ENCODE data around the gene SPATA9. TPM values are rescaled to one million over a fixed set of nuclear protein-coding genes. Genes with fewer than 3 reads are reported as not detected.

Gene SPATA9
- total RNA-seq, 2 donors from 2014 or later: not detected

- peaks cover 17% of the 10 kb centered on the region for H3K4me1 ChIP-seq
- intact Hi-C loops (cut with DNase I): loop anchor here (10.0 kb wide), 1 partner anchor 67 kb away; the partner anchor contains the start of gene RHOBTB3
- no peaks in the 10 kb centered on the region for H3K36me3 ChIP-seq (replicated peaks in 1 of 2; ENCODE audit: insufficient read depth in 1 of 2, low read depth in 2 of 2)
- no peak overlapping the region for H3K27ac ChIP-seq
- H3K9me3 ChIP-seq: no peaks in the 10 kb centered on the region
- no peak for ATAC-seq
- TF ChIP-seq POLR2A (IDR thresholded peaks at IDR 0.05) (no peak), CTCF (IDR thresholded peaks at IDR 0.05) (no peak)
- H3K27me3 ChIP-seq: no peaks in the 10 kb centered on the region
- H3K4me3 ChIP-seq: no peak overlapping the region
- DNase-seq: no peak
Measured at GRCh38 chr5:95668216-95668615, 14.6 kb downstream of the SPATA9 start.

- no peaks in the 10 kb centered on the region for H3K36me3 ChIP-seq (replicated peaks in 1 of 2; ENCODE audit: insufficient read depth in 1 of 2, low read depth in 2 of 2)
- ATAC-seq: no peak
- peak overlapping the region in 3 of 4 donors; percentile 4 to 68 (median 52) for H3K27ac ChIP-seq
- no peak for DNase-seq
- intact Hi-C loops (cut with DNase I): loop anchor here (10.0 kb wide), 1 partner anchor 67 kb away; the partner anchor contains the start of gene RHOBTB3
- H3K4me1 ChIP-seq: peaks cover 17% of the 10 kb centered on the region
- no peaks in the 10 kb centered on the region for H3K27me3 ChIP-seq
- H3K9me3 ChIP-seq: no peaks in the 10 kb centered on the region
- TF ChIP-seq POLR2A (IDR thresholded peaks at IDR 0.05) (no peak), CTCF (IDR thresholded peaks at IDR 0.05) (no peak)
- H3K4me3 ChIP-seq: no peak overlapping the region
Measured at GRCh38 chr5:95667678-95668077, 15.1 kb downstream of the SPATA9 start.

GRCh38 chr5:95667061-95667618 is 15.7 kb downstream of the SPATA9 start:
- peak; percentile 62 for ATAC-seq
- intact Hi-C loops (cut with DNase I): loop anchor here (10.0 kb wide), 1 partner anchor 68 kb away; the partner anchor contains the start of gene RHOBTB3

DNA sequence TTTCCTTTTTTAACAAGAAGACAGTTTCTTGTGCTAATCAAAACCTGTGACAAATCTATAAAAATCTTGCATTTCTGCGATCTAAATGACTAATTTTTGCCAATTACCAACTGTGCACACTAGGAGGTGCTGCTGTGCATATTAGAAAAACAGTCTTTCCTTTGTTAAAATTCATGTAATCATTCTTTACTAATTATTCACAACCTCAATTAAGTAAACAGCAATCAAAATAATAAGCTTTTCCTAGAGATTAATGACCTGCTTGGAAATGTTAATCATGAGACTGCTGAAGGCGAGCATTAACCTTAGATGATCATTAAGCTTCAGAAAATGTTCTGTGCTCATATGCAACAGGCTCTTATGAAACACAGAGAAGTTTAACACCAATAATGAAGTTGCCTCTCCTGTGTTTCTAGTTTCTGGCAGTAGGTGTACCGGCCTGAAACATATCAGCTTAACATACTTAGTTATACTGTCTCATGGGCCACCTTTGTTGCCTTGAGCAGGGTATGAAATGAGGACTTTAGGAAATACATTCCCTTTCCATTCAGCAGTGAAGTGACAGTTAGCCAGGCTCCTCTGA is 18.5 kb downstream of the SPATA9 start:
- Histone ChIP-seq H3K9me3 (no peaks in the 10 kb centered on the region), H3K36me3 (replicated peaks in 1 of 2; ENCODE audit: insufficient read depth in 1 of 2, low read depth in 2 of 2) (no peaks in the 10 kb centered on the region), H3K4me3 (no peak overlapping the region), H3K27me3 (no peaks in the 10 kb centered on the region), H3K4me1 (peaks cover 17% of the 10 kb centered on the region), H3K27ac (peak overlapping the region in 3 of 4 donors; percentile 46 to 65 (median 64))
- ATAC-seq (peak; percentile 78), DNase-seq (peak; percentile 41 to 55 (median 51))
- 1 to 7% methylated on average over 3 of the region's 3 CpGs for WGBS, 2 donors
- no peak for TF ChIP-seq POLR2A (IDR thresholded peaks at IDR 0.05)
- TF ChIP-seq CTCF (IDR thresholded peaks at IDR 0.05): peak; percentile 52 to 88 (median 78)
- intact Hi-C loops (cut with DNase I): loop anchor here (10.0 kb wide), 1 partner anchor 71 kb away; the partner anchor contains the start of gene RHOBTB3

More at GRCh38 chr5:95667061-95667618, 15.7 kb downstream of the SPATA9 start:
- 47 to 49% methylated on average over 4 of the region's 4 CpGs for WGBS, 2 donors
- H3K9me3 ChIP-seq: no peaks in the 10 kb centered on the region
- no peaks in the 10 kb centered on the region for H3K36me3 ChIP-seq (replicated peaks in 1 of 2; ENCODE audit: insufficient read depth in 1 of 2, low read depth in 2 of 2)
- TF ChIP-seq POLR2A (IDR thresholded peaks at IDR 0.05): no peak
- H3K4me3 ChIP-seq: no peak overlapping the region
- DNase-seq: peak in 3 of 4 donors; percentile 19 to 39 (median 37)
- H3K27me3 ChIP-seq: no peaks in the 10 kb centered on the region
- H3K4me1 ChIP-seq: peaks cover 17% of the 10 kb centered on the region
- H3K27ac ChIP-seq: peak overlapping the region in 3 of 4 donors; percentile 4 to 68 (median 52)

DNA sequence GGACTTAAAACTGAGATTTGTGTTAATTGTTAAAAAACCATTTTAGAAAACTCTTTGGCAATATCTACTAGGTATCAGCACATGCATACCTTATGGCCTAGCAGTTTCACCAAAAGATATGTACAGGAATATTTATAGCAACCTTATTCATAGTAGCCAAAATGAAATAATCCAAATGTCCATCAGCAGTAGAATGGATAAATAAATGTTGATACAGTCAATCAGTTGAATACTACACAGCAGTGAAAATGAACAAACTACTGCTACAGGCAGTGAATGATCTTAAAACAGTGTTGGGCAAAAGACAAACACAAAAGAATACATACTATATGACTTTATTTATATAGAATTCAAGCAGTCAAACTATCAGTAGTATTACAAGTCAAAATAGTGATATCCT is 19.8 kb downstream of the SPATA9 start:
- no peak for TF ChIP-seq POLR2A (IDR thresholded peaks at IDR 0.05)
- intact Hi-C loops (cut with DNase I): loop anchor here (10.0 kb wide), 1 partner anchor 72 kb away; the partner anchor contains the start of gene RHOBTB3
- H3K36me3 ChIP-seq (replicated peaks in 1 of 2; ENCODE audit: insufficient read depth in 1 of 2, low read depth in 2 of 2): no peaks in the 10 kb centered on the region
- H3K9me3 ChIP-seq: no peaks in the 10 kb centered on the region
- no peak overlapping the region for H3K27ac ChIP-seq
- H3K27me3 ChIP-seq: no peaks in the 10 kb centered on the region
- H3K4me3 ChIP-seq: no peak overlapping the region
- DNase-seq (no peak), ATAC-seq (no peak)
- peaks cover 17% of the 10 kb centered on the region for H3K4me1 ChIP-seq

All from body of pancreas (tissue), 4 donors.